HG03442 (cell line): Measurements from ENCODE around the gene VAMP4.

Experiments
- ATAC-seq: cut with Tn5 transposase; IDR thresholded peaks from one replicate; pipeline ENCODE4 v1.9.1; 2021; ENCODE audit warnings: mild to moderate bottlenecking, moderate library complexity; ENCODE audit not compliant: unreplicated experiment

VAMP4 gene

GRCh38 chr1:171653796-171654195 is 88.1 kb downstream of the VAMP4 start:
- ATAC-seq = no peak

DNA sequence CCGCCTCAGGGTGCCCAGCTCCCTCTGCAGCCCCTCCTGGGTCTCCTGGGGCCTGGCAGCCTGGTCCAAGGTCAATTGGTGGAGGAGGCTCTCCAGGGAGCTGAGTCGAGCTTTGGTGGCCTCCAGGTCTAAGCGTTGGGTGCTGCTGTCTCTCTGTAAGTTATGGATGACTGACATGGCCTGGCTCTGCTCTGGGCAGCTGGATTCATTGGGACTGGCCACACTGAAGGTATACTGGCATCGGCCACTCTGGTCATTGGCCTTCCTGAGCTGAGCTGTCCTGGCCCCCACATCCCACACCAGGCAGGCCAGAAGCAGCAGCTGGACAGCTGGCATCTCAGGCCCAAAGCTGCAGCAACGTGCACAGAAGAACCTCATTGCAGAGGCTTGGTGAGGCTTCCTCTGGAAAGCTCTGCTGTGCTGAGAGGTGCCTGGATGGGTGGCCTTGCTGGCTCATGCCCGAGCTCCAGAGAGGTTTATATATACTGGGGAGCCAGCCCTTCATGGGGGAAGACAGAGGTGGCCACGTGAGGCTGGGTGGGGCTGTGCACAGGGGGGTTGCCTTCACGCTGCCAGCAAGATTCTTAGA is 89.5 kb downstream of the VAMP4 start, which contains the start of gene MYOC:
Gene MYOC (minus strand): TSS at position 455 of the 589 bp plus-strand sequence. CDS start 77 bp downstream, at position 378.
- ATAC-seq = no peak
